Psoas muscle (tissue), 8 donors: Measurements from ENCODE around the gene NAT10. TPM values are rescaled to one million over a fixed set of nuclear protein-coding genes. Genes with fewer than 3 reads are reported as not detected.

Experiments
- ATAC-seq, 4 donors: fragments of 200-7000 bp; cut with Tn5 transposase; one replicate each; pipeline ENCODE4 v1.9.1; 2020; ENCODE audit warnings: moderate library complexity in 3 of 4, mild to moderate bottlenecking in 2 of 4
- DNase-seq, 2 donors: peaks; one replicate each; pipeline ENCODE4 v3.0.0-alpha.2; 2020
- H3K27ac ChIP-seq: fragments of 200-600 bp; one replicate; pipeline ENCODE4 v1.8.0; 2022
- H3K27me3 ChIP-seq, 3 donors: fragments of 200-600 bp in 1 of 3; one replicate each; pipeline versions ENCODE4 v1.6.1 to v1.8.0; 2013 to 2022; ENCODE audit warnings: low read length in 2 of 3, mild to moderate bottlenecking in 2 of 3, moderate library complexity in 1 of 3; ENCODE audit not compliant: insufficient read depth in 3 of 3
- H3K36me3 ChIP-seq, 2 donors: fragments of 200-600 bp in 1 of 2; one replicate each; pipeline versions ENCODE4 v1.6.1 to v1.8.0; 2013 to 2022; ENCODE audit warnings: low read depth in 1 of 2, mild to moderate bottlenecking in 1 of 2, moderate library complexity in 1 of 2; ENCODE audit not compliant: insufficient read depth in 1 of 2
- H3K4me1 ChIP-seq: fragments of 200-600 bp; one replicate; pipeline ENCODE4 v1.8.0; 2022
- H3K4me3 ChIP-seq: fragments of 200-600 bp; one replicate; pipeline ENCODE4 v1.8.0; 2022; ENCODE audit warnings: mild to moderate bottlenecking
- H3K9me3 ChIP-seq: fragments of 200-600 bp; one replicate; pipeline ENCODE4 v1.8.0; 2022
- CTCF ChIP-seq: fragments of 200-600 bp; IDR thresholded peaks from one replicate; pipeline ENCODE4 v1.8.0; 2022; ENCODE audit warnings: antibody characterized with exemption
- WGBS, 3 donors: extraction: QIAGEN DNeasy Blood & Tissue Kit; methylation state at CpG; one replicate each; pipeline versions ENCODE4 v1.1.6 to v1.1.7; 2013; 5-methylcytosine and 5-hydroxymethylcytosine counted together
- intact Hi-C, 2 donors: fragments of 100-400 bp; cut with DNase I; formaldehyde crosslinking; loops; one replicate each; pipeline versions ENCODE4 v1.11.0 to v1.14.2; 2022
- polyA plus RNA-seq, 3 donors: library from polyadenylated mRNA; stranded (reverse); fragments of 200-250 nt; gene quantifications; one replicate each; pipeline ENCODE4 v1.2.3, GENCODE V29; 2013
- total RNA-seq, 4 donors: library from RNA; stranded (reverse); fragmentation: NEBNext Ultra II Directional in 2 of 4; extraction: Animal tissue kit (Norgen Biotek cat#: 25700) in 2 of 4; gene quantifications; one replicate each; pipeline versions ENCODE4 v1.2.1 to v1.2.4, GENCODE V29; 2021 to 2023
- donor health status: healthy with polysubstance abuse.
- donor health status: DM: no; HTN: no; CAD: no; lungs with moderate emphysema.
- donor health status: Bipolar disorder and iron deficiency.
- donor health status: healthy.
- donor health status: DM: yes; HTN: yes; CAD: no.
- donor health status: DM: no; HTN: no; CAD: no.
- donor health status: DM: no; HTN: no; CAD: no.
- donor health status: DM: yes; HTN: yes; CAD: no.

NAT10 gene
- total and polyA plus RNA-seq, 7 donors, result 21.0 to 51.5 (median 29.1) TPM

DNA sequence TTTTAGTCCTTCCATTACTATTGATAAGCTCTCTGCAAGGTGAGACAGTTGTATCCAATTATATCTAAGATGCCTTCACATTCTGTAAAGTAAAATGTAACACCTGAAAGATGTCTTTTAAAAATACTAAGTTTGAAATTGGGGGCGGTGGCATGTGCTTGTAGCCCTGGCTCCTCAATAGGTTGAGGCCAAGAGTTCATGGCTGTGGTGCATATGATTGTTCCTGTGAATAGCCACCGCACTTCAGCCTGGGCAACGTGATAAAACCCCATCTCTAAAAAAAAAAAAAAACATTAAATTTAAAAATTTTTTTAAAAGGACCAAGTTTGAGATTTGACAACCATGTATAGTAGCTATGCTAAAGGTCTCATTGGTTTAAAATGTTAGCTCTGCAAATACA is 33.4 kb upstream of the NAT10 start:
- Histone ChIP-seq H3K27me3 (no peaks in the 10 kb centered on the region), H3K4me1 (peaks cover 27% of the 10 kb centered on the region), H3K27ac (no peak overlapping the region), H3K36me3 (peaks cover 0 to 57% of the 10 kb centered on the region in 2 donors), H3K4me3 (no peak overlapping the region), H3K9me3 (no peaks in the 10 kb centered on the region)
- intact Hi-C loops, result no loop called here
- no peak for ATAC-seq
- DNase-seq, result no peak
- WGBS, 3 donors, result 80 to 86% (median 81%) methylated on average over 3 of the region's 3 CpGs
- no peak for TF ChIP-seq CTCF

DNA sequence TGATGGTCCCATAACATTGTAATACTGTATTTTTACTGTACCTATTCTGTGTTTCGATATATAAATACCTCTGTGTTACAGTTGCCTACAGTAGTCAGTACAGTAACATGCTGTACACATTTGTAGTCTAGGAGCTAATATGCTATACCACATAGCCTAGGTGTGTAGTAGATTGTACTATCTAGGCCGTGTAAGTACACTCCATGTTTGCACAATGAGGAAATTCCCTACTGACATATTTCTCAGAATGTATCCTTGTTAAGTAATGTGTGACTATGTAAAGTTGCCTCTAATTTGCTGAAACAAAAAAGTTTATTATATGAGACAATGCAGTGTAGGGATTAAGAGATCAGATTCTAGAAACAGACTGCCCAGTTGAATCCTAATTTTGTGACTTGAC is 32.6 kb upstream of the NAT10 start:
- no peak for DNase-seq
- peaks cover 0 to 65% of the 10 kb centered on the region in 2 donors for H3K36me3 ChIP-seq
- no peaks in the 10 kb centered on the region for H3K9me3 ChIP-seq
- intact Hi-C loops, result no loop called here
- no peak for TF ChIP-seq CTCF
- H3K27ac ChIP-seq, result no peak overlapping the region
- WGBS, 3 donors, result 73 to 81% (median 76%) methylated on average over 2 of the region's 2 CpGs
- H3K4me3 ChIP-seq, result no peak overlapping the region
- no peak for ATAC-seq
- H3K4me1 ChIP-seq, result peaks cover 23% of the 10 kb centered on the region
- H3K27me3 ChIP-seq, result no peaks in the 10 kb centered on the region

- Histone ChIP-seq H3K4me1 (peaks cover 17% of the 10 kb centered on the region), H3K9me3 (no peaks in the 10 kb centered on the region), H3K4me3 (no peak overlapping the region), H3K27ac (no peak overlapping the region), H3K36me3 (peaks cover 0 to 80% of the 10 kb centered on the region in 2 donors), H3K27me3 (no peaks in the 10 kb centered on the region)
- no peak for ATAC-seq
- WGBS, 3 donors, result 24 to 44% (median 38%) methylated on average over 4 of the region's 4 CpGs
- intact Hi-C loops, result no loop called here
- no peak for TF ChIP-seq CTCF
- DNase-seq, result no peak
Observed at GRCh38 chr11:34074391-34074790, 31.0 kb upstream of the NAT10 start.

DNA sequence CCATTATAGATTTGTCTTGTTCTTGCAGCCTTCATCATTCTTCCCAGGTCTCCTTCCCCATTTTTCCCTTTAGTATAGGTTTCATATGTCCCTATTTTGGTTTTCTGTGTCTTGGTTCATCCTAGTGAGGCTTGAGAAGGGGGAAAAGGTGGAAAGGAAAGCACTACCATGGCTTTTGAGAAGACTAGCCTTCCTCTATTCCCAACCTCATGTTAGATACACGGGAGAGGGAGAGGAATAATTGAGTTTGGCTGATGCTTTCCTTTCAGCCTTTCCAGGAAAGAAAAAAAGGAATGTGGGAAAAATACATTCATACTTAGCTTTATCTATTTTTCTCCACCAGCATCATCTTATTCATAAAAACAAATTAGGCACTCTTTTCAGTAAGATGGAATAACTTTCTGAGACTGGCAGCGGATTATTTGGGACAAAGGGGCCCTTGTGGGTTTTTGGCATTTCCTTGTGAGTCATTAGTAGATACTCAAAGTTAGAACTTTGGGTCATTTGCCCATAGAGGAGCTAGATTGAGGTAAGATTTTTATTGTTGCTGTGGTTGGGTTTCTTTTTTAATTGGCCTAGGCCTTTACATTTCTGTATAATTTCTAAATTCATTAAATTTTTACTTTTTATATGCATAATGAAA is 30.1 kb upstream of the NAT10 start:
- Histone ChIP-seq H3K4me1 (peaks cover 10% of the 10 kb centered on the region), H3K4me3 (no peak overlapping the region), H3K27ac (no peak overlapping the region), H3K9me3 (no peaks in the 10 kb centered on the region), H3K36me3 (peaks cover 2 to 89% of the 10 kb centered on the region in 2 donors), H3K27me3 (no peaks in the 10 kb centered on the region)
- intact Hi-C loops, result loop anchor here in 1 of 2 donors (5.0 kb wide), 1 partner anchor 42 kb away; no protein-coding TSS in a partner anchor
- DNase-seq (no peak), ATAC-seq (no peak)
- 54 to 61% (median 60%) methylated on average over 2 of the region's 2 CpGs for WGBS, 3 donors
- no peak for TF ChIP-seq CTCF

DNA sequence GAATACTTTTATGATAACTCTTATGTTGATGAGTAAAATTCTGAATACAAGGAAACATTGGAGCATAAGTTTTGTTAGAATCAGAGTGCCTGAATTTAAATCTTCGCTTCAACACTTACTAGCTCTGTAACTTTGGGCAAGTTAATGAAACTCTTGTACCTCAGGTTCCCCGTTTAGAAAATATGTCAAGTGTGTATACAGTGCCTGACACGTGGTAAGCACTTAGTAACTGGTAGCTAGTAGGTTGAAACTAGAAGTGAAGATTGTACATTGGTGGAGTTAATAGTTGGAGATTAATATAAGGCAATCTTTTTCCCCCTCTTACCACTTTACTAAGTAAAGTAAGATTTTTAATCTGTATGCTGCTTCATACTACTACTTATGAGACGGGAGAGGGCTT is 24.8 kb upstream of the NAT10 start:
- TF ChIP-seq CTCF, result no peak
- DNase-seq (no peak), ATAC-seq (no peak)
- Histone ChIP-seq H3K4me3 (no peak overlapping the region), H3K9me3 (no peaks in the 10 kb centered on the region), H3K27ac (no peak overlapping the region), H3K4me1 (no peaks in the 10 kb centered on the region), H3K36me3 (peaks cover 14 to 100% of the 10 kb centered on the region in 2 donors), H3K27me3 (no peaks in the 10 kb centered on the region)
- 82 to 87% (median 85%) methylated on average over 4 of the region's 4 CpGs for WGBS, 3 donors
- intact Hi-C loops, result no loop called here
